NCI-H2196 (cell line): ENCODE measurements around the gene GPLD1.
"Not testable (repeated sequence)": the region's sequence is repeated elsewhere in the genome, so short reads cannot be mapped to it uniquely, and the experiment has no call there.

Experiments
- DNase-seq: peaks from one replicate; lab custom pipeline; 2025; ENCODE audit not compliant: unreplicated experiment; lab: John Stamatoyannopoulos, UW

Gene GPLD1

GRCh38 chr6:24489470-24489869, at the start of gene GPLD1:
TSS of gene GPLD1 (minus strand) at chr6:24489578. CDS start at chr6:24489511, 67 bp downstream.
- no peak for DNase-seq

GRCh38 chr6:24537771-24538385, 48.5 kb upstream of the GPLD1 start:
- no peak for DNase-seq

GRCh38 chr6:24537082-24537699, 47.8 kb upstream of the GPLD1 start:
- DNase-seq: no peak

- DNase-seq: no peak
Observed at GRCh38 chr6:24536466-24536865, 47.1 kb upstream of the GPLD1 start.

- no peak for DNase-seq
Observed at GRCh38 chr6:24535210-24535609, 45.8 kb upstream of the GPLD1 start.

GRCh38 chr6:24534329-24534728, 45.0 kb upstream of the GPLD1 start:
- no peak for DNase-seq

- DNase-seq: no peak
Observed at GRCh38 chr6:24529985-24530384, 40.6 kb upstream of the GPLD1 start.

GRCh38 chr6:24524805-24525204, 35.4 kb upstream of the GPLD1 start:
- peak; percentile 61 for DNase-seq

- DNase-seq: no peak
Observed at GRCh38 chr6:24524329-24524728, 35.0 kb upstream of the GPLD1 start.

GRCh38 chr6:24522228-24523176, 33.1 kb upstream of the GPLD1 start:
- peak; percentile 84 for DNase-seq

- DNase-seq: peak; percentile 4
Observed at GRCh38 chr6:24520929-24521546, 31.7 kb upstream of the GPLD1 start.

GRCh38 chr6:24517659-24518543, 28.5 kb upstream of the GPLD1 start:
- no peak for DNase-seq

GRCh38 chr6:24513602-24514001, 24.2 kb upstream of the GPLD1 start:
- DNase-seq: no peak

- not testable (repeated sequence) for DNase-seq
Observed at GRCh38 chr6:24511976-24512375, 22.6 kb upstream of the GPLD1 start.

GRCh38 chr6:24506814-24507520, 17.6 kb upstream of the GPLD1 start:
- no peak for DNase-seq

GRCh38 chr6:24504649-24505586, 15.5 kb upstream of the GPLD1 start:
- DNase-seq: no peak

GRCh38 chr6:24504287-24504648, 14.9 kb upstream of the GPLD1 start:
- no peak for DNase-seq

- no peak for DNase-seq
Observed at GRCh38 chr6:24501914-24502313, 12.5 kb upstream of the GPLD1 start.

- no peak for DNase-seq
Observed at GRCh38 chr6:24501374-24501773, 12.0 kb upstream of the GPLD1 start.
